ENCODE data around the gene TBR1.

DNA sequence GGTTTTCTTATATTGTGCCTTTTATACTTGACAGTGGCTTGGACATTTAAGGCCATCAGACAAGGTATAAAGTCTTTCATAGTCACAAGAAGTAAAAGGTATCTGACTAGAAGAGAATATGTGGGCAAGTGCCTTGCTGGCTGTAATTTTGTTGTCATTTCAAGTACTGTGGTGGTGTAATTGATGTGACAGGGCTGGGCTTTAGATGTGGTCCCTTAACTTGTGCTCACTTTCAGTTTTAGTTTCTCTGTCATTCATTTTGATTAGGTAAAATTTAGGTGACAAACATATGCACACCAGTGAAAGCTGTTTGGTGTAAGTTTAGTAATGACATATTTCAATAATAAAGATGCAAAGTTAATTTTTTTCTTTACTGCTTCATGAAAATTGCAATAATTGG lies 31.2 kb upstream of the TBR1 start:
- no peak for TF ChIP-seq POLR2AphosphoS5 (IDR thresholded peaks at IDR 0.05)
- TF ChIP-seq, protein P1, sequence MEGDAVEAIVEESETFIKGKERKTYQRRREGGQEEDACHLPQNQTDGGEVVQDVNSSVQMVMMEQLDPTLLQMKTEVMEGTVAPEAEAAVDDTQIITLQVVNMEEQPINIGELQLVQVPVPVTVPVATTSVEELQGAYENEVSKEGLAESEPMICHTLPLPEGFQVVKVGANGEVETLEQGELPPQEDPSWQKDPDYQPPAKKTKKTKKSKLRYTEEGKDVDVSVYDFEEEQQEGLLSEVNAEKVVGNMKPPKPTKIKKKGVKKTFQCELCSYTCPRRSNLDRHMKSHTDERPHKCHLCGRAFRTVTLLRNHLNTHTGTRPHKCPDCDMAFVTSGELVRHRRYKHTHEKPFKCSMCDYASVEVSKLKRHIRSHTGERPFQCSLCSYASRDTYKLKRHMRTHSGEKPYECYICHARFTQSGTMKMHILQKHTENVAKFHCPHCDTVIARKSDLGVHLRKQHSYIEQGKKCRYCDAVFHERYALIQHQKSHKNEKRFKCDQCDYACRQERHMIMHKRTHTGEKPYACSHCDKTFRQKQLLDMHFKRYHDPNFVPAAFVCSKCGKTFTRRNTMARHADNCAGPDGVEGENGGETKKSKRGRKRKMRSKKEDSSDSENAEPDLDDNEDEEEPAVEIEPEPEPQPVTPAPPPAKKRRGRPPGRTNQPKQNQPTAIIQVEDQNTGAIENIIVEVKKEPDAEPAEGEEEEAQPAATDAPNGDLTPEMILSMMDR (IDR thresholded peaks at IDR 0.05), result no peak
- no peak for TF ChIP-seq POLR2A (IDR thresholded peaks at IDR 0.05)
